Measurements from ENCODE around the gene KLHL29. TPM values are rescaled to one million over a fixed set of nuclear protein-coding genes. Genes with fewer than 3 reads are reported as not detected.

The KLHL29 gene
- total RNA-seq, 2 donors from 2014 or later = 2.0 to 2.9 TPM

DNA sequence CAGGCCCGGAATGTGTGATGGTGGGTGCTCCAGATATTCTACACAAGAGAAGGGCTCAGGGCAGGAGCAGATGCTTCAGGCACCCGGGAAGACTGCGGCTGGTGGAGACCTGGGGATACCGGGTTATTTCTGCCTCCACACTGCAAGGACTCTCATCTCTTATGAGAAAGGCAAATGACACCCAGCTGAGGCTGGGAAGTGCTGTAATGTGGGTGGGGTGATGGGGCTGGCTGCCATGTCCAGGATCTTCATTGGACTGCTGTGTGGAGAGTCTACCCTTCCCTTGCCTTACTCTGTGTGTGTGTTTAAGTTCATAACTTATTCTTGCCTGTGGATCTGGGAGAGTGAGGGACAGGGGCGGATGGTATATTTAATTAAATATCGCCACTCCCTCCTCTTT lies 124.1 kb downstream of the KLHL29 start:
- Histone ChIP-seq H3K4me1 (peaks cover 4% of the 10 kb centered on the region), H3K9me3 (no peaks in the 10 kb centered on the region), H3K27ac (no peak overlapping the region), H3K27me3 (no peaks in the 10 kb centered on the region), H3K36me3 (no peaks in the 10 kb centered on the region), H3K4me3 (no peak overlapping the region), H3K9ac (ENCODE audit: low read depth in 2 of 2, low read length in 2 of 2) (no peak overlapping the region)
- intact Hi-C loops (cut with DNase I) = no loop called here
- TF ChIP-seq CTCF (IDR thresholded peaks at IDR 0.05) = no peak
- no peak for DNase-seq

- no peaks in the 10 kb centered on the region for H3K36me3 ChIP-seq
- H3K27ac ChIP-seq = no peak overlapping the region
- H3K27me3 ChIP-seq = no peaks in the 10 kb centered on the region
- no peak for TF ChIP-seq CTCF (IDR thresholded peaks at IDR 0.05)
- intact Hi-C loops (cut with DNase I) = no loop called here
- H3K9ac ChIP-seq (ENCODE audit: low read depth in 2 of 2, low read length in 2 of 2) = no peak overlapping the region
- peaks cover 4% of the 10 kb centered on the region for H3K4me1 ChIP-seq
- DNase-seq = no peak
- H3K9me3 ChIP-seq = no peaks in the 10 kb centered on the region
- H3K4me3 ChIP-seq = no peak overlapping the region
These were observed 124.8 kb downstream of the KLHL29 start for GRCh38 chr2:23509596-23510292.

- no peak overlapping the region for H3K4me3 ChIP-seq
- no peaks in the 10 kb centered on the region for H3K36me3 ChIP-seq
- no peak overlapping the region for H3K27ac ChIP-seq
- H3K9me3 ChIP-seq = no peaks in the 10 kb centered on the region
- no peak overlapping the region for H3K9ac ChIP-seq (ENCODE audit: low read depth in 2 of 2, low read length in 2 of 2)
- intact Hi-C loops (cut with DNase I) = no loop called here
- DNase-seq = no peak
- no peaks in the 10 kb centered on the region for H3K27me3 ChIP-seq
- peaks cover 4% of the 10 kb centered on the region for H3K4me1 ChIP-seq
- TF ChIP-seq CTCF (IDR thresholded peaks at IDR 0.05) = no peak
These were observed 125.5 kb downstream of the KLHL29 start for GRCh38 chr2:23510471-23510870.

DNA sequence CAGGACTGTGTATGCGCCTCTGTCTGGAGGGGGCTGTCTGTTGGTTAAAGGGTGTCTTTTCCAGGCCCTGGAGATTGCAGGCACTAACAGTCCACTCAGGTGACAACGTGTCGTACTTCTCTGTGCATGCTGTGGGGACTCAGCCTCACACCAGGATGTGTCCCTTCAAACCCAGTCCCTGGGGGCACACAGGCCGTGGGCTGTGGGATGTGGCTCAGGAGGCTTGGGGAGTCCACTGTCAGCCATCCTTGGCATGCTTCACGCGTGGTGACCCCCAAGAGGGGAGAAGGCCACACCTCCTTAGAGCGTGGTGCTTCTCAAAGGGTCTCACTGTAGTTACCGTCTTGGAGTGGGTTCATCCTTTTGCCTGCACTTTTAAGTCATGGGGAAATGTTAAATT lies 127.8 kb downstream of the KLHL29 start:
- H3K27ac ChIP-seq = no peak overlapping the region
- DNase-seq = no peak
- no peak for TF ChIP-seq CTCF (IDR thresholded peaks at IDR 0.05)
- no peaks in the 10 kb centered on the region for H3K27me3 ChIP-seq
- no peaks in the 10 kb centered on the region for H3K36me3 ChIP-seq
- intact Hi-C loops (cut with DNase I) = no loop called here
- peak overlapping the region in 1 of 2 donors; percentile 19 for H3K9ac ChIP-seq (ENCODE audit: low read depth in 2 of 2, low read length in 2 of 2)
- peaks cover 4% of the 10 kb centered on the region for H3K4me1 ChIP-seq
- no peaks in the 10 kb centered on the region for H3K9me3 ChIP-seq
- H3K4me3 ChIP-seq = peak overlapping the region; percentile 17

DNA sequence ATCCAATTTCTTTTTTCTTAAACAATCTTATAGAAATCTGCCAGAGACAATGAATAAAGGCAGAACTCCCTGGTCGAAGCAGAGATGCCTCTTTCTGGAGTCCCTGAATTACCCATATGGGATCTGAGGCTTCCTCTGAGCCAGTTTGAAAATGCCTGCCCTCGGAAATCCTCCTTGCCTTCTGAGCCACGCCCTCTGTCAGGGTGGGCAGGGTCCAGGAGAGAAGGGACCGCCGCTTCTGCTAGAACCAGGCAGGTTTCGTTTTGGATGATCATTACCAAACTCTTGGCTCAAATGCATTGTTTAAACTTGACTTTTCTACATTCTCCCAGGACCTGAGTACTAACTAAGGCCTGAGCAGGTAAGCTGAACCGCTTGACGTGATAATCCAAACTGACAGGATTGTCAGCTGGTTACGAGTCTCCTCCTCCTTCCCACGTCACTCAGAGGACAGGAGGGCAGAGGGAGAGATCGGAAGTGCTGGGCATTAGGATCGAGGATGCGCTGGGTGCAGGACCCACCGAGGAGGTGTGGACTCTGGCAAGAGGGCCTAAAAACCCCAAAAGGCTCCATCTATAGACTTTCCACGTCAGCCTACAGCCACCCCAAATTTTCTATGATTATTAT lies 128.4 kb downstream of the KLHL29 start:
- Histone ChIP-seq H3K27me3 (no peaks in the 10 kb centered on the region), H3K27ac (no peak overlapping the region), H3K9ac (ENCODE audit: low read depth in 2 of 2, low read length in 2 of 2) (no peak overlapping the region), H3K36me3 (no peaks in the 10 kb centered on the region), H3K4me3 (peak overlapping the region; percentile 17), H3K4me1 (peaks cover 4% of the 10 kb centered on the region), H3K9me3 (no peaks in the 10 kb centered on the region)
- TF ChIP-seq CTCF (IDR thresholded peaks at IDR 0.05) = no peak
- intact Hi-C loops (cut with DNase I) = no loop called here
- DNase-seq = no peak

Measured in colonic mucosa (tissue), 4 donors.